GM12878 (cell line): ENCODE results near the gene COPB1. TPM values are rescaled to one million over a fixed set of nuclear protein-coding genes. Genes with fewer than 3 reads are reported as not detected.

Experiments used
- BCLAF1 ChIP-seq: fragments of 450-650 bp; IDR thresholded peaks from 2 replicates; pipeline ENCODE4 v1.6.1; 2017; ENCODE audit warnings: antibody characterized with exemption, mild to moderate bottlenecking, moderate library complexity
- CBX5 ChIP-seq: sonication (generic); IDR thresholded peaks from 2 replicates; pipeline ENCODE4 v1.6.1; 2016; ENCODE audit warnings: low read depth, moderate library complexity, mild to moderate bottlenecking, inconsistent platforms
- CHD2 ChIP-seq: IDR thresholded peaks from 2 replicates; pipeline ENCODE4 v1.6.1; 2011; ENCODE audit warnings: low read depth, low read length, improper control_type of control experiment, borderline replicate concordance
- CTCF ChIP-seq, 3 experiments: IDR thresholded peaks in 2 of 3; conservative IDR thresholded peaks in 1 of 3; 2 replicates each; pipeline ENCODE4 v1.5.1; 2011; ENCODE audit warnings: low read depth in 3 of 3, low read length in 3 of 3, mild to moderate bottlenecking in 3 of 3, control low read depth in 2 of 3, moderate library complexity in 2 of 3, inconsistent platforms in 1 of 3, mixed read lengths in 1 of 3; ENCODE audit not compliant: control insufficient read depth in 2 of 3, insufficient read depth in 1 of 3; ENCODE audit errors: extremely low read depth in 1 of 3
- GATAD2B ChIP-seq: fragments of 450-650 bp; conservative IDR thresholded peaks from 2 replicates; pipeline ENCODE4 v1.6.1; 2017; ENCODE audit warnings: low read depth, mild to moderate bottlenecking, moderate library complexity
- MEF2A ChIP-seq: IDR thresholded peaks from 2 replicates; pipeline ENCODE4 v1.6.1; 2011; ENCODE audit warnings: low read depth, mild to moderate bottlenecking, low read length, moderate library complexity; ENCODE audit not compliant: insufficient read depth
- MLLT1 ChIP-seq: fragments of 450-650 bp; IDR thresholded peaks from 2 replicates; pipeline ENCODE4 v1.6.1; 2016; ENCODE audit warnings: mild to moderate bottlenecking
- POU2F2 ChIP-seq: IDR thresholded peaks from 3 replicates; pipeline ENCODE4 v1.6.1; 2011; ENCODE audit warnings: low read depth, mild to moderate bottlenecking, low read length, borderline replicate concordance
- REST ChIP-seq: IDR thresholded peaks from 2 replicates; pipeline ENCODE4 v1.6.1; 2012; ENCODE audit warnings: mild to moderate bottlenecking, low read depth, low read length
- SIX5 ChIP-seq: IDR thresholded peaks from 2 replicates; pipeline ENCODE4 v1.6.1; 2011; ENCODE audit warnings: mild to moderate bottlenecking, low read depth, low read length, moderate library complexity; ENCODE audit not compliant: severe bottlenecking
- SUPT20H ChIP-seq: IDR thresholded peaks from 2 replicates; pipeline ENCODE4 v1.6.1; 2011; ENCODE audit warnings: low read depth, mild to moderate bottlenecking, low read length, moderate library complexity, borderline replicate concordance; ENCODE audit not compliant: control insufficient read depth
- TCF12 ChIP-seq: IDR thresholded peaks from 2 replicates; pipeline ENCODE4 v1.6.1; 2011; ENCODE audit warnings: low read depth, mild to moderate bottlenecking, low read length
- ZNF687 ChIP-seq: fragments of 450-650 bp; IDR thresholded peaks from 2 replicates; pipeline ENCODE4 v1.6.1; 2017; ENCODE audit warnings: mild to moderate bottlenecking, moderate library complexity
- polyA plus RNA-seq, 11 experiments: library from polyadenylated mRNA; depleted of rRNA in 4 of 11; unstranded in 6 of 11; stranded (reverse) in 5 of 11; fragments of >200 nt; fragmentation: Nextera tagmentation in 4 of 11; fragmentation: Illumina TruSeq in 1 of 11; extraction: Ambion mirVana in 4 of 11; extraction: Trizol in 1 of 11; gene quantifications; 1 replicate in 1 of 11; 2 replicates in 10 of 11; pipeline versions ENCODE4 v1.2.1 to v1.2.3, GENCODE V29; 2011 to 2016; ENCODE audit warnings: inconsistent platforms in 2 of 11, missing spikeins in 2 of 11, low read depth in 1 of 11
- total RNA-seq, 4 experiments: library from RNA; depleted of rRNA in 3 of 4; stranded (reverse); fragments of >200 nt in 3 of 4; fragmentation: Illumina TruSeq in 1 of 4; extraction: Trizol in 1 of 4; gene quantifications; 2 replicates each; pipeline versions ENCODE4 v1.2.1 to v1.2.3, GENCODE V29; 2013 to 2021

Gene COPB1
- total and polyA plus RNA-seq, 10 of the 15 experiments (the other 5 are each of a cell fraction or from before 2014, with no cell fraction given): 67.0 to 149 (median 109) TPM

GRCh38 chr11:14519917-14520746 is 20.5 kb upstream of the COPB1 start, which contains the start of gene PSMA1 (continued):
- peak; percentile 100 for TF ChIP-seq MLLT1
- peak; percentile 54; the same call in 1 of the 2 replicates for TF ChIP-seq ZNF687
- TF ChIP-seq POU2F2: peak; percentile 77
- no peak for TF ChIP-seq BCLAF1
- peak; percentile 71 for TF ChIP-seq SIX5
- peak; percentile 87 for TF ChIP-seq CHD2
- TF ChIP-seq MEF2A: peak; percentile 59; the same call in 1 of the 2 replicates
- TF ChIP-seq GATAD2B: peak; percentile 82
- no peak for TF ChIP-seq CTCF (IDR thresholded peaks at IDR 0.05 in 2 of 3, conservative IDR thresholded peaks at IDR 0.05 in 1 of 3; ENCODE audit: control insufficient read depth in 2 of 3, extremely low read depth in 1 of 3, insufficient read depth in 1 of 3, low read depth in 3 of 3, low read length in 3 of 3)
- TF ChIP-seq REST: peak; percentile 32; the same call in 1 of the 2 replicates
- peak; percentile 66 for TF ChIP-seq CBX5
- TF ChIP-seq TCF12: peak; percentile 38; the same call in 1 of the 2 replicates
- no peak for TF ChIP-seq SUPT20H
